ENCODE measurements around the gene GRIA3.
A peak's percentile ranks its signal among the peaks of the same experiment; 100 is the strongest.

GRIA3 gene

DNA sequence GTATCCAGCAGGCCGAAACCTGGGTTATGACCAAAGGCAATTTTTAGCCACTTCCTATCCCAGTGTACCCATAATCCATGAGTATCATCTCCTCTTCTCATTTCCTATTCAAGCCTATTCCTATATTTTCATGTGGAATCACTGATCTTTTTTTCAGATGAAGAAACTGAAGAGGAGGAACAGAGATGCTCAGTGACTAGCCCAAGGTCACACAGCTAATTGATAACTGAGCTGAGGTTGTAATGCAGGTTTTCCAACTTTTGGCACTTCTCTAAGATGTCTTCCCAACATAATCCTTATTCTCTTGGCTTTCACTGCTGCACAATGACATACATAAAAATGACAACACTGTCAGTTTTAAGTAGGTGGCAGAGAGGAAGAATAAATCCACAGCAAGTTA, 15.3 kb downstream of the GRIA3 start:
- DNase-seq (ENCODE audit: low spot score), result no peak

DNA sequence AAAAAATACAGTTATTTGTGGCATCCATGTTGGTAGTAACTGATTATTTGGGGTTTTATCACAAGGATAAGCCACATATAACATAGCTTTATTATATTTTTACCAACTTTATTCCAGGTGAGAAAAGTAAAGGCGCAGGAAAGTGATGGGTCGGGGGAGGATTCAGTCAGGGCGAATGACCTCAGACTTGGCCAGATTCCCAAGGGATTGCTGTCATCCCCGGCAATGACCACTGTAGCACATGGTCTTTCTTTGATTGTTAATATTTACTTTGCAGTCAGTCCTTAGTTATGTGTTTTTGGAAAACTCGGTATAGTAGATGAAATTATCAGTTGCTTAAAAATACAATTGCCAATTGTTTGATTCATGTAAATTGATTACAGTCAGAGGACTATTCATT, 17.6 kb downstream of the GRIA3 start:
- no peak for DNase-seq (ENCODE audit: low spot score)

DNA sequence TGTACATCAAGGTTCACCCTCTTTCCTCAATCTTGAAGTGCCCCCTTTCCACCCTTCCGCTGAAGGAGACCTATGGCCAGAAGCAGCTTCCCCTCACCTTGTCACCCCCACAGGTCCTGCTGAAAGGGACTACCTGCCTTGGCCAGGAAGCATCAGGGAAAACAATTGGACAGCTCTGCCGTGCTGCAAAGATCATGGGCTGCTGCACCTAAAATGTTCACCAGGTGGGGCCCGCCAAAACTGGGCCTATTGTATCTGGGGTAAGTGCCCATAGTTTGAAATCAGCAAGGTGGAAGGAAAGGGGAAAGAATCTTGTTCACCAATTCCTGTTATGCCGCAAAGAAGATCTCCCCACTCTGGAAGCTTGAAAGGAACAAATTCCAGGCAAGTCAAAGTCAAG, 18.4 kb downstream of the GRIA3 start:
- no peak for DNase-seq (ENCODE audit: low spot score)

DNA sequence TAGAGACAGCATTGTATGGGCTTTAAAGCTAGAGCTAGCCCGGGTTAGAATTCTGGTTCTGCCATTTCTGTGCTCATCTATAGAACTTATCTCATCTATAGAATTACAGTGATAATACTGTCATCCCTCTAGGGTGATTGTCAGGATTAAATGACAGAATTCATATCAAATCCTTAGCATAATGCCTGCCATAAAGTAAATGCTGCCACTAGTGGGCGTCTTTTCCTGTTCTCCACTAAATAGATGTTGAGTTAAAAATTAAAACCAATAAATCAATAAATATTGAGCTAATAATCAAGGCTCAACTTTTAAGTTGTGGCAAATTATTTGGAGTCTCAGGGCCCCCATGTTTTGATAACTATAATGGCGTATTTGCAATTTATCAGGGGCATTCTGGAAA, 19.7 kb downstream of the GRIA3 start:
- DNase-seq (ENCODE audit: low spot score), result peak; percentile 1

DNA sequence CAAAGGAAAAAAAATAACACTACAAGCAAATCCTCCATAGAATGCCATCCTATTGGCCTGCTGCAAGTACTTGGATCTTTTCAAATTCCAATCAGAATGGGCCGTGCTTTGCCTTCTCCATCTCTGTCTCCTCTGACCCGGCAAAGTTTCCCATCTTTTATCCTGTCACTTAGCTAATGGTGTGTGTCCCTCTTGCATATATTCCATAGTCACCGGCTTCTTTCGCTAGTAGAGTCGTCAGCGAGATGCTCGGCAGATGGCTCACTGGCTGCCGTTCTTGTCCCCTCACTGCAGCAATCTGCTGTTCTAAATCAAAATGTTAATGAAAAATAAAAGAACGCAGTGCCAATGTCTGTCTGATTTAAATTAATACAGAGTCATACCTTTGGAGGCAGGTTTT, 22.1 kb downstream of the GRIA3 start:
- DNase-seq (ENCODE audit: low spot score), result no peak

DNA sequence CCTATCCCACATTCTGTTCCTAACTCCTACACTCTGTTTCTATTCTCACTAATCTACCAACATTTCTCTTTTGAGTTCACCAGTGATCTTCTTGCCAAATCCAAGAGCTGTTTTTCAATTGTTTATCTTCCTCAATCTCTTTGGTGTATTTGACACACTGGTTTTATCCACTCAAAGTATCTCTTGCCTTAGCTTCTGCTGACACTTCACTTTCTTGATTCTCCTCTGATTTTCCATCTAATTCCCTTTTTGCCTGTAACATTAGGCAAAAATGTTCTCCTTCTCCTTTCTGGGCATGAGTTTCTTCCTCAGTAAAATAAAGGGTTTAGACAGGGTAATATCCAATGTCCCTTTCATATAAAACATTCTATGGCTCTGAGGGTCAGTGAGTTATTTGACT, 26.2 kb downstream of the GRIA3 start:
- DNase-seq (ENCODE audit: low spot score), result no peak

DNA sequence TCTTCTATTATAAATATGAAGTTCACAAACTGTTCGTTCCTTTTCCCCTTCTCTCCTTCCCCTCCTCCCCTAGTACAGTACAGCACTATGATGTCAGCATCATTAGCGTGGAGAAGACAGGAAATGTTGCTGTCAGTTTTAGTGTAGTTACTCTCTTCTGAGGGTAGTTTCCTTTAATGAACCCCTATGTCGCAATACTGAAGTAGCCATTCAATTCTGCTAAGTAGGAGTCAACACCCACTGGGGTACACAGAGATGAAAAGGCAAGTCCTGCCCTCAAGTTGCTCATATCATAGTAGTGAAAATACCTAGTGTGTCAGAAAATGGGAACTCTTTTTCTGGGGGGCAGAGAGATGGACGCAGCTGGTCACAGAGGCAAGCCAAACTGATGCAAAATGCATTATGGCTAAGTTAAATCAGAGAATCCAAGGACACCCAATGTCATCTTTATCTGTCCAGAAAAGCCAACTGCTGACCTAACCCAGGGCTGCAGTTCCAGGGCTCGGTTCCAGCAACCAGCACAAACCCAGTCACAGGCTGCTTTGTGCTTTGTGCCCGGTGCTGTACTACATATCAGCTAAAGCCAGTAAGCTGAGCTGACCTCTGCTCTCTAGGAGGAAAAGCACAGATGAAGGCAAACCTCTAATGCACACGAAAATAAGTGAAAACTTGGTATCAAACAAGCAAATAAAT, 31.5 kb downstream of the GRIA3 start:
- no peak for DNase-seq (ENCODE audit: low spot score)

DNA sequence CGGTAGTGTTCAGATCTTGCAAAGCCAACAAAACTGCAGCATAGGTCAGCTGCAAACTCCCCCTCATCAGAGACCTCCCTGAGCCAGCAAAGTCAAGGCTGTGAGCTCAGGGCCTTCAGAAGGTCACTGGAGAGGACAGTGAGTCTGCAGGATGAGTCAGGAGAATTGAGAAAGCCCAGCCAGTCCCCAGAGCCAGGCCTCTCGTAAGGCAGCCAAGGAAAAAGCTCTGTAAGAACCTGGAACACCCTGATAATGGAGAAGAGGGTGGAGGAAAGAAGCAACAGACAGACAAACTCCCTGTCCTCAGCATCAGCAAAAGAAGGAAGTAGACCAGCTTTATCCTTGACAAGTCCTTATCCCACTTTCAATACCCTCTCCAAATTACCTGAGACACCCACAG, 33.0 kb downstream of the GRIA3 start:
- DNase-seq (ENCODE audit: low spot score), result no peak

DNA sequence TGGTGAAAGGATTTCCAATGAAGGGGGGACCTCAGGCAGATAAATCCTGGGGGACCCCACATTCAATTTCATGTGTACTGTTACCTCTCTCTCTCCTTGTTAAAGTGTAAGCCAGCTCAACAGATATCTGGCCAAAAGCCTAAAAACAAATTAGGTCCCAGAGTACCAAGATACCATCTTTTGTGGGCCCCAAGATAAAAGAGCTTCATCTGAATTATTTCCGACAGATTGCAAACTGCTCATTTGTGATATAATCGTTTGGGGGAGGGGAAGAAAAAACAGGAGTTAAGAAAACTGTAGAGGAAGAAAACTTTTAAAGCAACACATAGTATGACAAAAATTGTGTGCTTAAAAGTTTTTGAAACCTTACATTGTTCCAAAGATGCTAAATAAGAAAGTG, 33.6 kb downstream of the GRIA3 start:
- DNase-seq (ENCODE audit: low spot score), result no peak

DNA sequence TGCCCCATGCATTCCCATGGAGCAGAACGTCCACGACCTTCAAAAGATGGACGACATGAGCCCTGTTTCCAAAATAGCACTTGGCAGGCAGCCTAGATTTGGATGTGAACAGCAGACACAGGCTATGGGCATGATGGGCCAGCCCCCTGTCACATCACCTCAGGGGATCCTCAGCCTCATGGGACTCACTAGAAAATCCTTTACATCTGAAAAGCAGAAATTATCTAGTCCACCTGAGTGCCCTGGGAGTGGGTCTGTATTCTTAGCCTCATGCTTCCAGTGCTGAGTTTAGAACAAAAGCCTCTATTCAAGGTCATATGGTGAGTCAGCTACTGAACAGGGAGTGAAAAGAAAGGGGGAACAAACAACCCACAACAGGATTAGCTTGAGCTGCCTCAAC, 35.8 kb downstream of the GRIA3 start:
- DNase-seq (ENCODE audit: low spot score), result no peak

DNA sequence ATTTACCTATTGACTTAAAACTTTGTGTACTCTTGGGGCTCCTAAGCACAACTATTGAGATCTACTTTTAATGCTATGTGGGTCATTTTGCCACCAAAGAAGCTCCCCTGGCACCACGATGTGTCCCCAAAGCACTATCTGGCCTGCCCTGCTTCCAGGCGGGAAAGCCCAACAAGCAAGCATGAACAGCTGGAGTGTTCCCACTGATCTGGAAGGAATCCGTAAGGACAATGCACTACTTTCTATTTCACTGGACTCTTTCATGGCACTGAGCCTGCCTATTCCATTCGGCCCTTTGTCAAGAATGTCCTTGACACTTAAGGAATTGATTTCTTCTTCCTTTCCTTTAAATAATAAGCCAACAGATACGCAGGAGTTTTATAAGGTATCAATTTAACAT, 38.8 kb downstream of the GRIA3 start:
- no peak for DNase-seq (ENCODE audit: low spot score)

DNA sequence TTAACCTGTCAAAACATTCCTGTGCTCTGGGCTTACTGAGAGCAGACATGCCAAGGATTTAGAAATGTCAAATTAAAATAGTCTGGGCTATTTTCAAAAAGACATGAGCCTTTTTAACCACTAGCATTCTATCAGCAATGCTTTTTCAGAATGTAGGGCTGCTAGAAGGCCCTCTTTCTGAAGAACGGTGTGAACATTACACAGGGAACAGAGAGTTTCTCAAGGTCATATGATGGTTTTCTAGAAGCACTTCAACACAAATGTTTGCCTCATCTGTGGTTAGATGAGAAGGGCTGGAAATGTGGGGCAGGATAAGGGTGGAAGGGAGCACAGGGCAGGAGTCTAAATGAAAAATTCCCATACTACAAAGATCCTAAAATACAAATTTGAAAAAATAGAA, 39.3 kb downstream of the GRIA3 start:
- DNase-seq (ENCODE audit: low spot score), result no peak

DNA sequence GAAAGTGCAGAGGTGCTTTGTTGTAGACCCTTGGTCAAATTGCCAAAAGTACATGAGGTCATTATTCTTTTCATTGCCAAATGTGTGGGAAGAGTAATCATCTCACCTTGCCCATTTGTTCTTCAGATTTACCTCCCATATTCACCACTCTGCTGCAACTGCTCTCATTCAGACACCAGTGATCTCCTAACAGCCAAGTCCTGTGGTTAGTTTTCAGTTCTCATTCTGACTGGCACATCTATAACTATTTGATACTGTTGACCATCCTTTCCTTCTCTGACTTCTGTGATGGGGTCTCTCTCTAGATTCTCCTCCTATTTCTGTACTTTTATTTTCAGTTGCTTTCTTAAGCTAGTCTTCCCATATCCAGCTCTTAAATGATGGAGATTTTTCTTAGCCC, 39.8 kb downstream of the GRIA3 start:
- no peak for DNase-seq (ENCODE audit: low spot score)

DNA sequence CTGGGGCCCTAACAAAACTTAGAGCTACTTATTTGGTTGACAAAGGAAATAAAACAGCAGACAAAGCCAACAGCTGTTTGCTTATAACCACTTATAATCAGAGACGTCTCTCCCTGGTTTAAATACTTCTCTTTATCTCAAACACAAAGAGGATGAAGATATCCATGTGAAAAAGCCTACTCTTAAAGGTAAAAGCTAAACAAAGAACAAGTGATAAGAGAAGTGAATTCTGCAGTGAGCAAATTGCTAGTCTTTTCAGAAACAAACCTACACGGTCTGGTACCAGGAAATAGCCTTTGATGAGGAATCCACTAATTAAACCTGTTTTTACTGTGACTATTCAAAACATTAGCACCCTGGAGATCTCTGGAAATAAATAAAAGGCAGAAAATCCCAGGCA, 46.7 kb downstream of the GRIA3 start:
- no peak for DNase-seq (ENCODE audit: low spot score)

DNA sequence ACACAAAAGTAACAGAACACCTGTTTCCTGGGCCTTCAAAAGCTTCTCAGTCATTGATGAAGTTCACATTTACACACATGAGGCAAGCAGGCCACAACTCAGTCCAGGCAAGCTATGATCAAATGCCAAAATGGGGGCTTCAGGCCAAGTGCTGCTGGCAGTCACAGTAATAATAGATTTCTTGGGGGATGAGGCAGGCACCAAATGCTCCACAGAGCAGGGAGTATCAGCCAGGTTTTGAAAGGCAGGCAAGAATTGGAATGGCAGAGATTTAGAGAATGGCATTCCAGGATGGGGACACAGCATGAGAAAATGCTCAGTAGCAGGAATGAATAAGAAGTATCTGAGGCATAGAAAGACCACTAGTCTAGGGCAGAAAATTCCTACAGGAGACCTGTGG, 52.8 kb downstream of the GRIA3 start:
- no peak for DNase-seq (ENCODE audit: low spot score)

DNA sequence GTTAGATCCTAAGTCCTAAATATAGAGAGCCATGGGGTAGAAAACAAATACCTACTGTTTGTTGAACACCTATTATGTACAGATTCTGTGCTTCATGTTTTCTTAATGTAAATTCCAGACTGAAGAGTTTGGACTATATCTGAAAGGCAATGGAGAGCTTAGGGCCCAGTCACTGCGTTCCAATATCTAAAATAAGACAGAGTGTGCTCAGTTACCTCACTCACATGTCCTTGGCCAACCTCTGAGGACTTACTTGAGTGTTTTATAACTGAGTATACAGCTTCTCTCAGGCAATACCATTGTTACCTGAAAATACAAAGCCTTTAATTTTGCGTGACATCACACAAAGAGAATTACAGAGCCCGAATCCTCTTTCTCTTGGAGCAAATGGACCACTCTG, 53.2 kb downstream of the GRIA3 start:
- DNase-seq (ENCODE audit: low spot score), result no peak

DNA sequence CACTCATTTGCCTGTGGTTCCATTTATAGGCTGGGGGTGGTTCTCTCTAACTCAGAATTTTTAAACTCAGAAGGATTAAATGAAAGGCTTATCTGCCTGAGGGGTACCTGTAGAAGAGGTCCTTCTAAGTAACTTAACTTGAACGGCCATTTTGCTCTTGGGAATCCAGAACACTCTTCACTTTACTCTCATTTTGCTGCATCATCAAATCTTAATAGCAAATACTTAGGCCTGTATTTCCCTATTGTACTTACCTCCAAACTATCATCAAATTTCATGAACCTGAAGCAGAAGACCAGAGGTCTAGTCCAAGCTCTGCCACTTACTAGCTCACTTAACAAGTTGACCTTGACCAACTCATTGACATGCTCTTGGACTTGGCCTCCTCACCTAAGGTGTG, 70.4 kb downstream of the GRIA3 start:
- DNase-seq (ENCODE audit: low spot score), result no peak

DNA sequence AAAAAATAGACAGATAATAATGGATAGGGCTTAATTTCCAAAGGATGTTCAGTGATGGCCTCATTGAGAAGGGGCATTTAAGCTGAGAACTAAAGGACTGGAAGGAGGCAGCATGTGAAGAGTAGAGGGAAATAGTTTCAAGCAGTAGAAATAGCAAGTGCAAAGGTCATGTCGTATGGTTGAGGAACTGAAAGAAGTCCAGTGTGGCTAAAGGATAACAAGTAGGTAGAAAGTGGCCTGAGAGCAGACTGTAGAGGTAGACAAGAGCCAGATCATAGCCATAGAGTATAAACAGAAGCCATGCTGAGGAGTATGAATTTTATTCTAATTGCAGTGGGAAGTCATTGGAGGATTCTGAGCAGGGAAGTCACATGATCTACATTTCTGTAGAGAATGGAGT, 72.3 kb downstream of the GRIA3 start:
- no peak for DNase-seq (ENCODE audit: low spot score)

DNA sequence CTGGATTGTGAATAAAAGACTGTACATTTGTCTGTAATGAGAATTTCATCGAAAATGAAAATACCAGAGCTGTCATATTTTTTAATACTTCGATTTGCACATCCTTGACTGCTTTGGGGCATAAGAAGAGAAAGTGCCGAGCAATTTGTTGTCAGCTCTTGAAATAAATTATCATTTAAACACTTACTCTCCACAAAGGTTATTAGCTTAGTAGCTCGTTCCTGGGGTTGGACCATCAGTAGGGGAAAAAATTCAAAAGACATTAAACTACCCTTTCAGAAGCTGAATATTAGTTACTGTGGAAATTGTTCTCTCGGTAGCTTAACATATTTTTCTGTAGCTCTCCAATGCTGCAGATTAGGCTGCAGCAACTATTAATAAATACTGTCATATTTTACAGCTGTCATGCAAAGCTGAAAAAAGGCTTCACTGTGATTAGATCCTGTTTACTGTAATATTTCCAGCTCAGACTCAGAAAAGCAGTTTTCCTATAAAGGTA, 76.9 kb downstream of the GRIA3 start:
- no peak for DNase-seq (ENCODE audit: low spot score)

DNA sequence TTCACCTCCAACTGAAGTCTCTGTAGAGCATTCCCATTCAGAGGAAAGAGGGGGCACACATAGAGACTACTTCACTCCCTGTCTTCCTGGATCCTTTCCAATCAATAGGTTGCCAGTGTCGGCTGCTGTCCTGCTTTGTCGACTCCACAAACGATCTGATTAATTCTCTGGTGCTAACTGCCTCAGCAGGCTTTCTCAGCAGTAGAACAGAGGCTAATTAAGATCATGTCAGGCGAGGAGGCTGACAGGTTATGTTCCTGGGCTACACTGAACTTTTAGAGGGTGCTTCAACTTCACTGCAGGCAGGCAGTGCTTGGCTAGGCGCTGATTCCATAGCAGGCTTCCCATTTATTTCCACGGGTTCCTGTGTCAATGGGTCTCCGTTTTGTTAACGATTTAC, 79.2 kb downstream of the GRIA3 start:
- DNase-seq (ENCODE audit: low spot score), result no peak

DNA sequence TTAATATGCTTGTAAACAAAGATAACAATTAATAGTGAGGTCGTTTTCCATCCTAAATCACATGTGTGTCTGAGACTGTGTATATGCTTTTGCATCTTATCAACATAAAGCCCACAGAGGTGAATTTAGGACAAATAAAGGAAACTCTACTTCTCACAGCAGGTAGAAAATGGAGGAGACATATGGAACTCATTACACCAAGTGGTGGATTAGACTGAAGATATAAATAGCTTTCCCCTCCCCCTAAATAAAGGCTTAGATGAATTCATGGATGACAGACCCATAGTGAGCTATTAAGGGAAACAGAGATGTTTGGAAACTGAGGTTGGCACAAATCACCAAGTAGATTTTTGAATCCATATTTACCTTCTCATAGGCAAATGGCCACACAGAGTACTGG, 79.7 kb downstream of the GRIA3 start:
- DNase-seq (ENCODE audit: low spot score), result no peak

DNA sequence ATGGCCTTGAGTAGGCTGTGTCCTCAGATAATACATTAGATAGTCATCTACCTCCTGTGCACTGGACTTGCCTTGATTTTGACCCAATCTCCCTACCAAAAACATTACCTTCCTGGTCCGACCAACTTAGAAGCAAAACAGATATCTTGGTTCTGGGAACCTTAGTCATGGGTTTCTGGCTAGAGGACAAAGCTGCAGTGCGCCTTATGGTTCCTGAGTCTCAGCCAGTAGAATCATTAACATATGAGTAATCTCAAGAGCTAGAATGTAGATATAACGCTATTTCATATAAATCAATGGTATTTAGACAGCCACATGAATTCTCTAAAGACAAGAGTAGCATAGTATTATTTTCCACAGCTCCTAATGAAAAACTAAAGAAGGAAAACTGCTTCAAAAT, 83.1 kb downstream of the GRIA3 start:
- DNase-seq (ENCODE audit: low spot score), result no peak

DNA sequence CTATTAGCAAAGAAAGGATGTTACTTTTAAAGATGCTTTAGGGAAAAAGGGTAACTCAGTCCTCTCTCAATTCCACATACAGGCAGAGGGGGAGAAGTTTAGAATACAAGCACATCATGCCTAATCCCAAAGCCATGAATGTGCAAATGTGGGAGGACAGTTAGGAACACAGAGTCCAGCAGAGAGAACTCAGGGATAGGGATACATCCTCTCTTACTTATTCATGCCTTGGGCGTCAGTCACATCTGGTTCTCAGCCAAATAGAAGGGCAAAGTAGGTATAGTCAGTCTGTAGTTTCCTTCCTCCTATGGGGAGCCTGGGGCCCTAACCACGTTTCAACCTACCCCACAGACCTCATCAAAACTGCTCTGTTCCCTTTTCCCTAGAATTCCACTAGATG, 87.8 kb downstream of the GRIA3 start:
- no peak for DNase-seq (ENCODE audit: low spot score)

DNA sequence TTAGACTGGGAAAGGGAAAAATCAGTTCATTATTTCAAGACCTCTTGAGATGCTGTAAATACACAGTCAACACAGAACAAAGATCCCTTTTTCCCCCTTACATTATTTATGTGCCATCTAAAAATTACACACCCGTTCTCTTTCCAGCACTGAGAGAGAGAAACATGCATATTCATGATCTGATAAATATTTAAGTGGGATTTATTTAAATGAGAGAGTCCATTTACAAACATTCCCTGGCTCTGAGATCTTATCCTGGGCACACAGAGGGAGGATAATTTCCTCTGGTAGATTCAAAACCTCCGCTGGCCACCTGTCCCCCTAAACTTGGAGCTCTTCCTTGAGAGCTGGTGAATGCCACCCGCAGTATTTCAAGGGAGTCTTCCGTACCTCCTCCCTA, 88.6 kb downstream of the GRIA3 start:
- no peak for DNase-seq (ENCODE audit: low spot score)

DNA sequence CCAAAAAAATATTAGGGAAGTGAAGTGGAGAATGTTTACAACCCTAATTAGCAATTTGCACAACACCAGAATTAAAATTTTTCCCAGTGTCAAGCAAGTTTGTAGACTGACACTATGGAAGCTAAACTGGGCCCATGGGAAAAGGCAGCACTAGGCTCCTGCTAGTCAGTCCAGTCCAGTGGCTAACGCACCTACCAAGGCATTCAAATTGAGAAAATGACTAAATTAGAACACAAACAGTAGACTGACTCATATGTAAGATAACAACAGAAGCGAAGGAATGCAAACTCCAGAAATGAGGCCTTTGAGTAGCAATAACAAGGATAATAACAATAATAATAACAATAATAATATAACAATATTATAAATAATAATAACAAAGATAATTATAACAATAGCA, 90.7 kb downstream of the GRIA3 start:
- DNase-seq (ENCODE audit: low spot score), result no peak
